GM19099 (cell line): Measurements from ENCODE around the gene RPRML.

Source experiments
- POLR2A ChIP-seq: IDR thresholded peaks from 3 replicates; pipeline ENCODE4 v1.6.1; 2011; ENCODE audit warnings: low read depth; ENCODE audit not compliant: insufficient read length; ENCODE audit errors: extremely low read depth

Gene RPRML

DNA sequence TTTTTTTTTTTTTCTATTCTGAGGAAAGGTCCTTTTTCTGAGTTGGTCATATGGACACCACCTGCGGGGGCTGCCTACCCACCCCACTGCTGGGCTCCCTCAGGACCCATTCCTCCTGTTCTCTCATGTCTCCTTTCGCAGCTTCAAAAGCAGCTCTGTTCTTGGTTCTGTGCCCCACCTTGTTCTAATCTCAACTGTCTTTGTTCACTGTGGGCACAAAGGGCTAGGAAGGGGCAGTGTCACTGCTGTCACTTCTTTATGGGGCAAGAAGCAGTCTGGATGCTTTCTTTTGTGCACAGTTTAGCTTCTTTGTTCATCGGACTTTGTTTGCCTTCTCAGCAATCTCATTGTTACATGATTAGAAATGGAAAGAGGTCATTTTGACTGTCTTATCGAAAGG lies 49.0 kb downstream of the RPRML start:
- no peak for TF ChIP-seq POLR2A

DNA sequence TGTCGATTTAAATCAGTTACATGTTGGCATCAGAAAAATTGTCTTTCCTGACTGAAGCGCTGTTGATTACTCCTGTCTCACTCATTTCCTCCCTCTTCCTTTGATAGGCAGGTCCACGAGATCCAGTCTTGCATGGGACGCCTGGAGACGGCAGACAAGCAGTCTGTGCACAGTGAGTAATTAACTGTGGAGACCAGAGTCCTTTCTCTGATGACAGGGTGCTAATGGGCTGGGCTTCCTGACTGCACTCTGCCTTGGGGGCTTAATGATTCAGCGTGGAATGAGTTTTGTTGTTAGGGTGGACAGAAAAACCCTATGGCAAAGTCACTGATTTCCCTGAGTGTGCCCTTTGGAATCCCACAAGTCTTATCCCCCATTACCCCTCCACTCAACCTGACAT lies 49.6 kb downstream of the RPRML start:
- TF ChIP-seq POLR2A = no peak

DNA sequence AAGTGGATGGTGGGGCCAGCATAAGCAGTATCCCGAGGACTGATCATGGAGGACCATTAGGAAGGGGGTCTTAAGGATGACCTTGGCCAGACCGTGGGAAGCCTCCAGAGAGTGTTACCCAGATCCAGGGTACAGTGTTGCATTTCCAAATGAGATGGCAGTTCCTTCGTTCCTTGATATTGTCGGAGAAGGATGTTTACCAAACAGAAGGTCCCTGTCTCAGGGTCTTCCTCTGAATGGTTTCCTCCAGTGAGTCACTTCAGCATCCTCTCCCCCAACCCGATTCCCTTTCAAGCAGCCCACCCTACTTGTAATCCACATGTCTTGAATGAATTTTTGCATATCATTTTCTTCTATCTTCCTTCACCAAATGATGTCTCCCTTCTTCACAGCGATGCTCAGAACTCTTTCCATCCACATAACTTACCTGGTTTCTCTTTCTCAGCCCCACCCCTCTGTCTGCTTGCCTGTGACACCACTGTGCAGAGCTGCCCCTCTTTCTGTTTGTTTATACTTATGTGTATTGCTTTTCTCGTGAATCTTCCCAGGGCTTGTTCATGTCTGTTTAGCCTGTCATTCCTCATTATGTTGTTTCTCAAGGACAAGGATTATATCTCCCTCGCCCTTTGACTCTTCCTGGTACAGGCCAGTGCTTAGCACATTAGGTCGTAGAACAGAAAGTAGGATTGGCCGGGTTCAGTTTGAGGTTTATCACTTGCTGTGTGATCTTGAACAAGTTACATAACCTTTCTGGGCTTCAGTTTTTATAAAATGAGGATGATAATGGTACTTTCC lies 50.4 kb downstream of the RPRML start:
- no peak for TF ChIP-seq POLR2A
